Type B pancreatic cell (in vitro differentiated cells): ENCODE measurements around the gene BBX. TPM values are rescaled to one million over a fixed set of nuclear protein-coding genes. Genes with fewer than 3 reads are reported as not detected.

ENCODE experiments used
- DNase-seq: peaks from one replicate; pipeline ENCODE4 v3.0.0; 2021; ENCODE audit warnings: mixed read lengths; ENCODE audit not compliant: unreplicated experiment; ENCODE audit errors: extremely low spot score
- H3K27ac Mint-ChIP-seq: 2 replicates; pipeline ENCODE4 v1.8.0; 2021; ENCODE audit warnings: mild to moderate bottlenecking, mixed read lengths
- H3K27me3 Mint-ChIP-seq: 2 replicates; pipeline ENCODE4 v1.8.0; 2021; ENCODE audit warnings: mixed read lengths
- H3K36me3 Mint-ChIP-seq: 2 replicates; pipeline ENCODE4 v1.8.0; 2021; ENCODE audit warnings: mixed read lengths
- H3K4me1 Mint-ChIP-seq: one replicate; pipeline ENCODE4 v1.8.0; 2021; ENCODE audit warnings: mixed read lengths; ENCODE audit not compliant: unreplicated experiment
- H3K4me3 Mint-ChIP-seq: 2 replicates; pipeline ENCODE4 v1.8.0; 2021; ENCODE audit warnings: mild to moderate bottlenecking, mixed read lengths
- H3K9me3 Mint-ChIP-seq: 2 replicates; pipeline ENCODE4 v1.8.0; 2021; ENCODE audit warnings: mixed read lengths
- total RNA-seq: library from RNA; stranded (reverse); gene quantifications from 2 replicates; pipeline ENCODE4 v1.2.1, GENCODE V29; 2021; ENCODE audit warnings: low replicate concordance
- TF ChIP-seq, protein P1 (sequence below): fragments of 200-600 bp; sonication (generic); conservative IDR thresholded peaks from 2 replicates; pipeline ENCODE4 v1.5.0; 2021; ENCODE audit warnings: antibody characterized with exemption, mild to moderate bottlenecking

The BBX gene
- total RNA-seq, 1 donor from 2014 or later = 52.8 TPM

DNA sequence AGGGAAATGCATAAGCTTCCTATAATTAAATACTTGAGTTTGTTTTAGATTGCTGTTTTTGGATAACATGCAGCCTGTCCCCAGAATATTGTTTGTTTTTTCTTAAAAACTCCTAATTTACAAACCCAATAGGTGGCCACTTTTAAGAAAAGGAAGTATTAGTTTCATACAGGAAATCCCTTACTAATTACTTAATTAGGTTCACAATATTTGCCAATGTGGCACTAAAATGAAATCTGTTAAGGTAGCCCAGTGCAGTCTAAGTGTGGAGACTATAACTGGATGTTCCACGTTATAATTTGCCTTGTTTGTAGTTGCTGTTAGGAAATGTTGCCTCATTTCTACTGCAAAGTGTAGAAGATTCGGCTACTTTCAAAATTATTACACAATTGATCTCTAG lies 195.8 kb downstream of the BBX start:
- Mint-ChIP-seq H3K36me3 (peaks cover 24% of the 10 kb centered on the region), H3K9me3 (no peaks in the 10 kb centered on the region), H3K4me1 (no peaks in the 10 kb centered on the region), H3K27me3 (no peaks in the 10 kb centered on the region), H3K27ac (no peak overlapping the region), H3K4me3 (no peak overlapping the region)
- DNase-seq = no peak
- TF ChIP-seq, protein P1, sequence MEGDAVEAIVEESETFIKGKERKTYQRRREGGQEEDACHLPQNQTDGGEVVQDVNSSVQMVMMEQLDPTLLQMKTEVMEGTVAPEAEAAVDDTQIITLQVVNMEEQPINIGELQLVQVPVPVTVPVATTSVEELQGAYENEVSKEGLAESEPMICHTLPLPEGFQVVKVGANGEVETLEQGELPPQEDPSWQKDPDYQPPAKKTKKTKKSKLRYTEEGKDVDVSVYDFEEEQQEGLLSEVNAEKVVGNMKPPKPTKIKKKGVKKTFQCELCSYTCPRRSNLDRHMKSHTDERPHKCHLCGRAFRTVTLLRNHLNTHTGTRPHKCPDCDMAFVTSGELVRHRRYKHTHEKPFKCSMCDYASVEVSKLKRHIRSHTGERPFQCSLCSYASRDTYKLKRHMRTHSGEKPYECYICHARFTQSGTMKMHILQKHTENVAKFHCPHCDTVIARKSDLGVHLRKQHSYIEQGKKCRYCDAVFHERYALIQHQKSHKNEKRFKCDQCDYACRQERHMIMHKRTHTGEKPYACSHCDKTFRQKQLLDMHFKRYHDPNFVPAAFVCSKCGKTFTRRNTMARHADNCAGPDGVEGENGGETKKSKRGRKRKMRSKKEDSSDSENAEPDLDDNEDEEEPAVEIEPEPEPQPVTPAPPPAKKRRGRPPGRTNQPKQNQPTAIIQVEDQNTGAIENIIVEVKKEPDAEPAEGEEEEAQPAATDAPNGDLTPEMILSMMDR = no peak

DNA sequence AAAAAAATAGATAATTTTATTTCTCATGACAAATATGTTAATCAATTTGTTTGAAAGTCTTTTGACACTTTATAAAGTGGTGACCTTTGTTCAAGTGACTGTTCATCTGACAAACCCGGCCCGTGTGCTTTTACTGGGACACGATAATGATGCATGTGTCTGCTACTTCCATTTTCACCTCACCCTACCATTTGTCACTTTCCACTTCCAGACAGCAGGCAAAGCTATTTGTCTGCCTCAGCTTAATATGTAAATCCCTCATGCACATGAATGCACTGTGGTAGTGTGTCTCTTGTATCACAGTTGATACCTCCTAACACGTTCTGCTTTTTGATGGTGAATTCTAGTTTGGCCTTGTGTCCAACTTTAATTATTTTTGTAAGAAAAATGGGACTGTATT lies 204.3 kb downstream of the BBX start:
- Mint-ChIP-seq H3K9me3 (no peaks in the 10 kb centered on the region), H3K4me1 (no peaks in the 10 kb centered on the region), H3K4me3 (no peak overlapping the region), H3K27ac (no peak overlapping the region), H3K27me3 (no peaks in the 10 kb centered on the region), H3K36me3 (peaks cover 17% of the 10 kb centered on the region)
- DNase-seq = no peak
- TF ChIP-seq, protein P1 = no peak

DNA sequence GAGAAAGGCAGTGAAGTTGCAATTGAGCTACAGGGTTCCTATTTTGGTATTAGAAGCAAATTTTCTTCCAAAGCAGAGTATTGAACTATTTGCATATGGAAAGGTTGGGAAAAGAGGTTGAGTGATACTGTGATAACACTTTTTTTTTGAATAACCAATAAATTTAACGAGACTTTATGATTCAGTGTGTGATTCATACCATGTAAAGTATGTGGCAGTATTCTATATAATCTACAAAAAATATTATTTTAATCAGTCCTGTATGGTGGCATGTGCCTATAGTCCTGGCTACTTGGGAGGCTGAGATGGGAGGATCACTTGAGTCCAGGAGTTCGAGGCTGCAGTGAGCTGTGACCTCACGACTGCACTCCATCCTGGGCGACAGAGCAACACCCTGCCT lies 206.9 kb downstream of the BBX start:
- H3K9me3 Mint-ChIP-seq = no peaks in the 10 kb centered on the region
- no peaks in the 10 kb centered on the region for H3K27me3 Mint-ChIP-seq

GRCh38 chr3:107734317-107734716 lies 211.6 kb downstream of the BBX start:
- TF ChIP-seq, protein P1 = no peak
- Mint-ChIP-seq H3K4me1 (no peaks in the 10 kb centered on the region), H3K9me3 (no peaks in the 10 kb centered on the region), H3K36me3 (peaks cover 8% of the 10 kb centered on the region), H3K27me3 (no peaks in the 10 kb centered on the region), H3K4me3 (no peak overlapping the region), H3K27ac (no peak overlapping the region)
- no peak for DNase-seq

More for the DNA sequence above, 206.9 kb downstream of the BBX start:
- no peak overlapping the region for H3K27ac Mint-ChIP-seq
- H3K4me1 Mint-ChIP-seq = no peaks in the 10 kb centered on the region
- no peak overlapping the region for H3K4me3 Mint-ChIP-seq
- DNase-seq = no peak
- TF ChIP-seq, protein P1 = no peak
- H3K36me3 Mint-ChIP-seq = peaks cover 19% of the 10 kb centered on the region

- no peaks in the 10 kb centered on the region for H3K9me3 Mint-ChIP-seq
Observed at GRCh38 chr3:107737914-107738313, 215.2 kb downstream of the BBX start.

More at GRCh38 chr3:107737914-107738313, 215.2 kb downstream of the BBX start:
- Mint-ChIP-seq H3K27me3 (no peaks in the 10 kb centered on the region), H3K27ac (no peak overlapping the region), H3K4me1 (peaks cover 5% of the 10 kb centered on the region), H3K36me3 (peaks cover 3% of the 10 kb centered on the region), H3K4me3 (no peak overlapping the region)
- no peak for DNase-seq
- TF ChIP-seq, protein P1 = no peak
